NCI-H524 (cell line): ENCODE results near the gene MS4A10.

Experiments used
- DNase-seq, 2 experiments: peaks; one replicate each; lab custom pipeline; 2025; lab: John Stamatoyannopoulos, UW

The MS4A10 gene

DNA sequence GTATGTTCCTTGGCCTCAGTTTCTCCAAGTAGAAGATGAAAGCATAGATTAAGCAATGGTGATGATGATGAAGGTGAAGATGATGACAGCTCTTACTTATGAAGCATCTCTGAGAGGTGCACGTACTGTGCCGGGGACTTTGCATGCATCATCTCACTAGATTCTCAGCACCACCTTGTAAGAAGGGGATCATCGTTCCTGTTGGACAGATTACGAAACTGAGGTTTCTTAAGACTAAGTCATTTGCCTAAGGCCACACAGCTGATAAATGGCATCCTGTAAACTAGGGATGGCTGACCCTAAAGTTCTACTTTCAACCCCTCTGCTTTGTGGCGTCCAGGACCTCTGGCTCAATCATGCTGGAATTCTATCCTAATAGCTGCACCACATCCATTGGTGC is 19.8 kb upstream of the MS4A10 start:
- no peak for DNase-seq

DNA sequence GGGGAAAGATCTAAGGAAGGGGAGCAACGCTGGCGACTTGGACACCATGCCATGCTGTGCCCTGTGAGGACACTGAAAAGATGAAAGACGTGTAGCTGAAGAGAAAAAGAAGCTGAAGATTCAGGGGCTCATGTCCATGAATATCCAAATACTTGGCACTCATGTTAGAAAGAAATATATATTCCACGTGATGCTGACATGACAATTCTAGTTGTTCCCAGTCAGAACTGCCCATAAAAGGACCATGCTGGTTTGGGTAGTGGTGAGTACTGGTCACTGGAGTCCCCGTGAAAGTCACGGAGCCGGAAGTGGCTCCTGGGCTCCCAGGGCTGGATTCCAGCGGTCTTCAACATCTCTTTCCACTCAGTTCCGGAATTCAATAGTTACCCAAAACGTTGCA is 18.6 kb upstream of the MS4A10 start:
- no peak for DNase-seq

DNA sequence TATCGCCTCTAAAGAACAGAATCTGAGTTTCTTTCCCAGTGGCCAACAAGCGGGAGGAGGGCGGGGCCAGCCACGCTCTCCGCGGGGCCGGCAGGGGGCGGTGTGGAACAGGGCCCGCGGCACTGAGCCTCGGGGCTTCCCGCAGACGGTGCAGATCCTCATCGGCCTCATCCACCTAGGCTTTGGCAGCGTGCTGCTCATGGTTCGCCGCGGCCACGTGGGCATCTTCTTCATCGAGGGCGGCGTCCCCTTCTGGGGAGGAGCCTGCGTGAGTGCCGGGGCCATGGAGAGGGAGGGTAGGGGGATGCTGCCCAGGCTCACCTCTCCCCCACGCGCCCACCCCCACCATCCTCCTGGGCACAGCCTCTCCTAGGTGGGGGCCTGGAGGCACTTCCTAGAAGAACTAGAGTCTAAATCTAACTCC is 17.7 kb upstream of the MS4A10 start:
- DNase-seq: no peak

DNA sequence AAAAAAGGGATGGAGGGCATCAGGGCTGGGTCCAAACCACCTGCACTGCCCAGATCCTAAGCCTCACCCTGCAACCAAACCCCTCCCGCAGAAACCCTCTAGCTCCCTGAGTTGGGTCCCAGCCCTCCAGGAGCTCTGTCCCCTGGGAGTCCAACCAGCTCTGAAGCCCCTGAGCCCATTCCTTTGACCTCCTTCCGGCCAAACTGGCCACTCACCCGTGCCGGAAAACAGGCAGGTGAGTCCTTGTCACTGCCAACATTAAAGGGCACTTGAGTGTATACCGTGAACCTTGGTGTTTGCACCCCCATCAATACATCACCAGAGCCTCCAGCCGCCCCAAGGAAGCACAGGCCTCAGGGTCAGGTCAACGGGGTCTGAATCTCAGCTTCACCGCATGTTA is 16.9 kb upstream of the MS4A10 start:
- no peak for DNase-seq

DNA sequence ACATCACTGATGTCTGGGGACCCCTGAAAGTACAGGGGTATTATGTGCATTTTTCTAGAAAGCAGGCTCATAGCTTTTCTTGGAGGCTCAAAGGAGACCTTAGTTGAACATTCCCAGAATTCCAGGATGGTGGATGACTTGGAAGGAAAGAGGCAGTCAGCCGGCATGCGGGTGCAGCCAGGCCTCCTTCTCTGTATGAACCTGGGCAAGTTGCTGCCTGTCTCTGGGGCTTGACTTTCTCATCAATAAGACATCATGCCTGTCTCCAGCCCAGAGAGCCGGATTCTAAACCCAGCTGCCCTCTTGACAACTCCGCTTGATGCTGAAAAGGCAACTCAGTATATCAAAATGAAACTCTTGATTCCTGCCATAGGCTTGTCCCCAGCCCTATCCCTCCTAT is 15.9 kb upstream of the MS4A10 start:
- DNase-seq: no peak

DNA sequence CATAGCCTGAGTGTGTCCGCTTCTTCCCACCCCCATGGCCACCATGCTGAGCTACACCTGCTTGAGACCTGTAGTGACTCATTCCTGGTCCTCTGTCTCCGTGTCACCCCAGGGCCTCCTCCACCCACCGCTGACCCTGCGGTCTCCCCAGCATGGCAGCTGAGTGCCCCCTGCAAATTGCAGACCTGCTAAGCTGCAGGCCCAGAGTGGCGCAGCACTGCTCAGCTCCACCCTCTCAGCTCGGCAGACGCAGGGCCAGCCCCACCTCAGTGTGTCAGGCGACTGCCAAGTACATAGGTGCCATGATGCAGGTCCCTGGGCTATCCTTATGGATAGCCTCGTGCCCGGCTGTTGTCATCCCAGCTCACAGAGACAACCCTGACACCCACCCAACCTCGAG is 15.3 kb upstream of the MS4A10 start:
- DNase-seq: no peak

DNA sequence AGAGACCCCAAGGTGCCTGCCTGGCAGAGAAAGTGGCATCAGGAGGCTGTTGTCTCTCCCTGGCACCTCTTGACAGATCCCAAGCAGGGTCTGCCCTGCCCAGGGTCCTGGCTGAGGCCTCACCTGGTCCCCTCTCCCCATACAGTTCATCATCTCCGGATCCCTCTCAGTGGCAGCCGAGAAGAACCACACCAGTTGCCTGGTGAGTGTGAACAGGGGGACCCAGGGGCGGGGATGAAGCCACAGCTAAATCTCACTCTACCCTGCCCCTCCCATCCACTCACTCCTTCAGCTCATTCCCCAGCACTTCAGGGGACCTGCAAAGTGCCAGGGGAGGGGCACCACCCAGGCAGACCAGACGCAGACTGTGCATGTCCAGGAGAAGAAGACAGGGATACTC is 14.0 kb upstream of the MS4A10 start:
- DNase-seq: no peak

DNA sequence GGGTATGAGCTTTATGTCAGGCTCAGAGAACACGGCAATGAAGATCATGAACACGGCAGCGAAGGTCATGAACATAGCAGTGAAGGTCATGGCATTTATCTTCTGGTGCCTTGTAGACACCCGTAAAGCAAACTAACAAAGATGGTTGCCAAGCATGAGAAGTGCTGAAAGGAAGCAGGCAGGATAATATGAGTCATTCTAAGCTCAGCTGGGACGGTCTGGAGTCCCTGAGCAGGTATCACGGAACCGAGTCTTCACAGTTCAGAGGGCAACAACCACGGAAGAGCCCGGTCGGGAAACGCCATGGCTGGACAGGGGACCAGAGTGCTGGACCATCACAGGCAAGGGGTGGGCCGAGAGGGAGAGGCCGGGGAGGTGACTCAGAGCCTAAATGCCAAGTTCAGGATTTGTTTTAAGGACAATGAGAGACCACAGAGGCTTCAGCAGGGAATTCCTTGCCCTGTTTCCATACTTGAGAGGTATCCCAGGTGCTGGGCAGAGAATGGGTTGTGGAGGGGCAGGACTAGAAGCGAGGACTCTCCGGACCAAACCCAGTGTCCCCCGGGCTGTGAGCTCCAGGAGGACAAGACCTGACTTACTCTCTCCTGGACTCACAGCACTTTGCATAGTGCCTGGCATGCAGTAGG is 13.1 kb upstream of the MS4A10 start:
- no peak for DNase-seq

DNA sequence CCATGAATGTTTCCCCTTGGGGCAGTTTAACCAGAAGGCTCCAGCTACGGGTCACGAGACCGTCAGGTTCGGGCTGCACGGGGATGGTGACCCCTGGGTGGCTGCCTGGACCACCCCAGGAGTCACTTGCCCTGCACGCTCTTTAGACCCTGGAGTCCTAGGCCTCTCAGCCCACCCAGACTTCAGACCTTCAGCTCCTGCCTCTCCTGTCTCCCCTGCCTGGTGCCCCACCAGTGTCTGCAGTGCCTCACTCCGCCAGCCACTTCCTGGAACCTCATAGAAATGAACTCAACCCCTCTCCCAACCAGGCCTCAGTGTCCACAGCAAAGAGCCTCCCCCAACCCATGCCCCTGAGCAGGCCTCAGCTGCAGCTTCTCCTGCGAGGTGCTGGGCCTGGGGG is 12.5 kb upstream of the MS4A10 start:
- no peak for DNase-seq

DNA sequence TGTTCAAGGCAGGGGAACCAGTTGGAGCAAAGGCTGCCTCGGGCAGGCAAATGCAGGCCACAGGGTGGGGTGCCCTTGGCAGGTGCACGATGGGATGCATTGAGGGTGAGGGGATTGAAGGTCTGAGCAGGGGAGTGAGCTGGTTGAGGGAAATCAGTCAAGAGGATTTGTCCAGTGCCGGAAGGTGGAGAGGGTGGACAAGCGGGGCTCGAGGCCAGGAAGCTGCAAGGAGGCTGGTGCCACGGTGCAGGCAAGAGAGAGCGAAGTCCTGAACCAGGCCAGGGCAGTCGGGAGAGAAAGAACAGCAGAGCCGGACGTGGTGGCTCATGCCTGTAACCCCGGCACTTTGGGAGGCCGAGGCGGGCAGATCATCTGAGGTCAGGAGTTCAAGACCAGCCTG is 10.4 kb upstream of the MS4A10 start:
- no peak for DNase-seq

DNA sequence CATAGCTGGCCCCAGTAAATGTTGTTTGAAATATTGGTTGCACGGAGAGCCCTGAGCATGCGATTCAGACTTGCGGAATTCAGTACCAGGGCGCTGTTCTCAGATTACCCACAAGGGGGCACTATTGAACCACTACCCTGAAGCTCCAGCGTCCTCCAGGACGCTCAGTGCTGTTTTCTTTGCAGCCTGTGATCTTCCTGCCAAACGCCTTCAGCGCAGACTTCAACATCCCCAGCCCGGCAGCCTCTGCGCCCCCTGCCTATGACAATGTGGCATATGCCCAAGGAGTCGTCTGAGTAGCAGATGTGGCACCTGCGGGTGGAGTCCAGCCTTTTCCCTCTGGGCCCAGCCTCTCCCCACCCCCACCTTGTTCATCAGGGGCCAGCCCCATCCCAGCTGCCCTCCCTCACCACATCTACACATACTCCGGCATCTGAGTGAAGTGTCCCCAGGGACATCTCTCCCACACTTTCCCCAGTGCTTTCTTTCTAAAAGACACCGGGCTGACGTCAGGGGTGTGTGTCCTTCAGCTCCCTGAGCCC is 9.6 kb upstream of the MS4A10 start:
- DNase-seq: peak; percentile 84 to 96

DNA sequence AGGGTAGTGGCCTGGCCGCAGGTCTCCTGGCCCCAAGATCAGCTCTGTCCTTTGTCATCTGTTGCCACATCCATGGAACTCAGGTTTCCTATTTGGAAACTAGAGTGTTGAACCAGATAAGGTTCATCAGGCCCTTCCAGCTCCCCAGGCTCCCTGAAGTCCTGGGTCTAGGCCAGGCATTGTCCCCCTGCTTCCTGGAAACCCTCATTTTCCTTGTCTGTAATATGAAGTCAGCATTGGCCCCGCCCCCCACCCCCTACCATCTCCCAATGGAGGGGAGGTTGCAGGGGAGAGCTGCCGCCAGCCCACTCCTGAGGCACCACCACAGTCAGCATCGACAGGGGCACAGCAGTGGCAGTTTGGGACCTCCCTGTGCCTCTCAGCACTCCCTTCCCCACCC is 9.0 kb upstream of the MS4A10 start:
- DNase-seq: no peak

DNA sequence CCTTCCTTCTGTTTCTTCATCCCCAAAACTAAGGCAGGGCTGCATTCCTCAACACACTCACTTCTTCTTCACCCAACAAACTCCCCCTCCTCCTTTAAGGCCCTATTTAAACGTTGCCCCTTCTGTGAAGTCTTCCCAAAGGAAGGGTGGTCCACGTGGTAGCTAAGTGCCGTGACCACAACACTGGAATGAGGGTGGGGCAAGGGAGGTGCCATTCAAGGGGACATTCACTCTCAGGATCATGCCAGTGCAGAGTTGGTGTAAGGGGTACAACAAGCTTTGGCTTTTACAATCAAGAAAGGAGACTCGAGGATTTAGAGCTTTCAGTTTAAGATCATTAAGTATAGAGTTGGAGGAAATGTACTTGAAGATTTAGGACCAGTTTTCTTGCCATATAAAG is 8.0 kb upstream of the MS4A10 start:
- no peak for DNase-seq

DNA sequence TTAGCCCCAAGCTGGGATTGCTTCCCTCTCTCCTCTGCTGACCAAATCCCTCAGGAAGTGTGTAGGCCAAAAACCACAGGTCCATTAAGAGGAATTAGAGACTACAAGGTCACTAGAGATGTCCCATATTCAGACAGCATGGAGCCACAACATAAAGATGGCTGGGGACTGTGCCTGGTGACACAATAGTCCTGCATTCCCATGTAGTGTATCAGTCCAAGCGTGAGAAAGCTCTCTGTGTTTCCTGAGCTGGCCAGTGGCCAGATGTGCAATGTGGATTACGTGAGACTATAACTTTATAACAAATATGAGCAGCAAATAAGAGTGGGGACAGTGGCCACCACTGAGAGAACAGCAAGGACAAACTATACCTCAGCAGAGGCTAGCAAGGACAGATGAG is 7.6 kb upstream of the MS4A10 start:
- no peak for DNase-seq

DNA sequence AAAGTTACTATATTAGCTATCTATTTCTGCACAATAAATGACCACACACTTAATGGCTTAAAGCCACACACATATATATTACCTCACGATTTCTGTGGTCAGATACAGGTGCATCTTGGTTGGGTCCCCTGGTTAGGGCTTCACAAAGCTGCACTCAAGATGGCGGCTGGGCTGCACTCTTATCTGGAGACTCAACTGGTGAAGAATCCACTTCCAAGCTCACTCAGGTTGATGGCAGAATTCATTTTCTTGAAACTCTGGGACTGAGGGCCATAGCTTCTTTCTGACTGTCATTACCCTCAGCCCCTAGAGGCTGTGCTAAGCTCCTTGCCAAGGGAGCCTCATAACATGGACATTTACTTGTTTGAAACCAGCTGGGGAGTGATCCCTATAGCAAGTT is 5.1 kb upstream of the MS4A10 start:
- no peak for DNase-seq

DNA sequence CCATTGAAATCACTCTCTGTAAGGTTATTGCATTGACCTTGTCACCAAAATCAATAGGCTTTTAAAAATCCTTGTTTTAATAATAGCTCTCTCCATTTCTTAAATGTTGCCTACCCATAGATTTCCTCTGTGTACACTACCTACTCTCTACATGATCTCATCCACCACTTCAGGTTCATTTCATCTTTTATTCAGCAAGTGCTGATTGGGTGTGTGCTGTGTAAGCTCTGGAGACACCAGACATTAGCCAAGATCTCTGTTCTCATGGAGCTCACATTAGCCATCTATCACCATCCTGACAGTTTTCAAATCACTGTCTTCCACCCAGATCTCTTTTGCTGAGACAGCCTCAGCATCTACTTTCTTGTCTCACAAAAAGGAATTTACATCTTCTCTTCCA is 4.4 kb upstream of the MS4A10 start:
- no peak for DNase-seq

DNA sequence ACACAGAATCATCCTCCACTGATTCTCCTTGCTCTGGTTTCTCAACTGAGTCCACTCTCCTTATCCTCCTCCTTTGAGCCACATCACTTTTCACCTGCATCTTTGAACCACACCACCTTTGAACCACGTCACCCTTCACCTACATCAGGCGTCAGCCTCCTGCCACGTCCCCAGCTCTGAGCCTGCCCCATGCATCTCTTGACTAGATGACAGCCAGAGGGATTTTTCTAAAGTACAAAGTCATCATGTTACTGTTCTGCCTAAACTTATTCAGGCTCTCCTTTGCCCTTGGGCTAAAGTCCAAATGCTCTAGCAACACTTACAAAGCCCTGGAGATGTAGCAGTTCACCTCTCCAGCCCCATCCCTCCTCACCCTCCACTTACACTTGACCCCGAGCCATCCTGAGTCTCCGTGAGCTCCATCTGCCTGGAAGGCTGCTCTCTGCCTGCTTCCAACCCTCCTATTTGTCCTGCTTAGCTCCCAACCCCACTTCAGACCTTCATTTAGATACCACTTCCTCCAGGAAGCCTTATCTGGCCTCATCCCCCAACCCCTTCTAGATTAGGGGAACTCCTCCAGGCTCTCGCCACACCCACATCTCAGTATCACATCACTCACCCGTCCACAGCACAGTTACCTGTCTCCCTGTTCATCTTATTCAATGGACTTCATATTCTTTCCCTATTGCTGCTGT is 3.7 kb upstream of the MS4A10 start:
- DNase-seq: no peak

DNA sequence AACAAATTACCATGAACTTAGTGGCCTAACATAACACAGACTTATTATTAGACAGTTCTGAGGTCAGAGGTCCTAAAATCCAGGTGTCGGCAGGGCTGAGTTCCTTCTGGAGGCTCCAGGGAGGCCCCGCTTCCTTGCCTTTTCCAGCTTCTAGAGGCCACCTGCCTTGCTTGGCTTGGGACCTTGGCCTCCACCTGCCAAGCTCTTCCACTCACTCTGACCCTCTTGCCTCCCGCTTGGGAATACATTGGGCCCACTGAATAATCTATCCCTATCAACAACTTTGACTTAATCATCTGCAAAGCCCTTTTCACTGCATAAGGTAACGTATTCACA is 3.2 kb upstream of the MS4A10 start:
- DNase-seq: no peak

DNA sequence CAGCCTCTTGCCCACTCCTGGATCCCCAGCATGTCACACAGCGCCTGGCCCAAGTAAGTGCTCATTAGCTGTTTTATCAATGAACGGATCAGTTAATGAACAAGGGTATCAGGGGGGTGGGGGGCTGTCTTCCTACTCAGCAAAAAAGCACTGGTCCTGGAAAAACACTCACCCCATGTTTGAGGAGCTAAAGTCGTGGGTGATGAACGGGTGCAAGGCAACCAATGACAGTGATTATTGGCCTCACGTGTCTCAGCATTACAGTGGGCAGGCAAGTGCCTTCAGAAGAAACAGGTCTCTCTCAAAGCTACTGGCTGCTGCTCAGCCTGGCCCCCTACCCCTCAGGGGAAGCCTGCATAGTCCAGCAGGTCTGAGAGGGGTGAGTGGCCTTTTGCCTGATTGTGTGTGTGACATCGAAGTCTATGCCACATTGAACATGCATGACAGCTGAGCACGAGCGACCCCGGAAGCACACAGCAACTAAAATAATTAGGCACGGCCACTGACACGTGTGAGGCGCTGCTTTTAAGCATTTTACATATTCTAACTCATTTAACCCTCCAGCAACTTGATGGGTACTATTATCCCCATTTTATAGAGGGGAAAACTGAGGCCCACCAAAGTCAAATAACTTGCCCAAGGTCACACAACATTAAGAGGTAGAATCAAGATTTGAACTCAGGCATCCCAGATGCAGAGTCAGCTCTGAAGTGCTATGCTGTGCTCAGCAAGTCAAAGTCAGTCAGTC is 2.6 kb upstream of the MS4A10 start:
- no peak for DNase-seq

DNA sequence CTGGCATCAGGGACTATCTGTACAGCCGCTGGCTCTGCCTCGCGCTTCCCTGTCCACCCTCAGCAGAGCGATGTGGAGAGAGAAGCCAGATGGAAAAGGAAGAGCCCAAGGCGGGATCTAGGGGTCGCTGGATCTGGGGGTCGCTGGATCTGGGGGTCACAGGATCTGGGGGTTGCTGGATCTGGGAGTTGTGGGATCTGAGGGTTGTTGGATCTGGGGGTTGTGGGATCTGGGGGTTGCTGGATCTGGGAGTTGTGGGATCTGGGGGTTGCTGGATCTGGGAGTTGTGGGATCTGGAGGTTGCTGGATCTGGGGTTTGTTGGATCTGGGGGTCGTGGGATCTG is 2.0 kb upstream of the MS4A10 start:
- DNase-seq: no peak

DNA sequence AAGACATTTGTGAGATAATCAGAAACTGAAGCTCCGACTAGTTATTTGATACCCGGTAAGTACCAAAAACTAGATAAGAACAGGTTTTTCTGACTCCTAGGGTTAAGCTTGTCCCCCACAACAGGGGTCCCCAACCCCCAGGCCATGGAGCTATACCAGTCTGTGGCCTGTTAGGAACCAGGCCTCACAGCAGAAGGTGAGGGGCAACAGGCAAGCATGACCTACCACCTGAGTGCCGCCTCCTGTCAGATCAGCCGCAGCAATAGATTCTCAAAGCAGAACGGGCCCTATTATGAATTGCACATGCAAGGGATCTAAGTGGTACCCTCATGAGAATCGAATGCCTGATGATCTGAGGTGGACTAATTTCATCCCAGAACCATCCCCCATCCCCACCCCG is 1.2 kb upstream of the MS4A10 start:
- DNase-seq: no peak

DNA sequence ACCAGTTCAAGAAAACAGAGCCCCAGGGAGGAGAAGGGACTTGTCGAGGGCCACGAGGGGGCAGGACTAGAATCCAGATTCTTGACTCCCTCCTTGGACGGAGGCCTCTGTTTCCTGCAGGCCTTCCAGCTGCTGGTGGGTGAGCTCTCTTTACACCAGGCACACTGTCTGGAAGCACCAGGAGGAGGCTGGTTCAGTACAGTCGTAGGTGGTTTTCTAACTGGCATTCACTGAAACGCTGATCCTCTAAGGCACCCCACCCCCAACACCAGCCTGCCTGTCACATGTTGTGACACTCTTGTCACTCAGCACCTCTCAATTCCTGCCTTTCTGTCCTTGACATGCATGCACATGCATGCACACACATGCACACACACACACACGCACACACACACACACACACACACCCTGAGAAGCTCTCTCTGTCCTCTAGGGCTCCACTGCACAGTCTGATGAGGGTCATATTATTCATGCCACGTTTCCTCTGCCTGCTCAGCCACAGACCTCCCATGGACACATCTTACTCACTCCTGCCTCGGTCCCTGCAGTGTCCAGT is 751 bp downstream of the MS4A10 start:
- no peak for DNase-seq
